Measurements from ENCODE around the gene CHFR. TPM values are rescaled to one million over a fixed set of nuclear protein-coding genes. Genes with fewer than 3 reads are reported as not detected.

CHFR gene
- total and polyA plus RNA-seq, 2 donors (not counting 3 experiments of a cell fraction or from before 2014, with no cell fraction given): 45.4 to 66.5 TPM

DNA sequence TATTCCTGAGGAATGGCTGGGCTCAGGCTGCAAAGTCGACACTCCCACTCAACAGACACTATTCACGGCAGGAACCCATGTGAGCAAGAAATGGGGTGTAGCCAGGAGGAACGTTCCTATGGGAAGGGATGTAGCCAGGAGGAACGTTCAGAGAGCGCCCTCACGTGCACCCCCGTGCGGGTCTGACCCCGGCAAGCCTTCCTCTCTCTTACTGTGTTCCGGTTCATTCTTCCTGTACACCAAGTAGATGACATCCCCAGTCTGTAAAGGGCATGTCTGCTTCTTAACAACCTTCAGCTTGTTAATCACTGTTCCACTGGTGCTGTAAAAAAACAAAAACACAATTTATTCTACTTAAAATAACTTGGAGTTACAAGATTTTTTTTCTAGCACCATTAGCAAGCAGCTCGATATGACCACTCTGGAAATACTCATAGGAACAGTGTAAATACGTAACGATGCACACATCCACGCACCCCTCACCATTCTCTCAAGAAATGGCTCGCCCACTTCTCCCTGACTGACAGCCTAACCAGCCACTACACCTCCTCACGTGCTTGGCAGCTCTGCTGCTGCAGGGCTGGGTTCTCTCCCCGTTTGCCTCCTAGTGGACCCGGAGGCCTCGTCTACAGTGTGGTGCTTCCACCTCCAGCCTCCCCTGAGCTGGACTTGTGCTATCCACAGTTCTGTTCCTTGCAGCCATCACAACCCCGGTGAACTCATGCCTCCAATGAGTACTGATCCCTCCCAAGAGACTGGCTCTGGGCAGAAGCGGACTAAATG lies 15.1 kb downstream of the CHFR start:
- Histone ChIP-seq H2AFZ (ENCODE audit: low read depth, low read length) (no peak overlapping the region), H3K4me2 (ENCODE audit: insufficient read depth, low read length) (no peak overlapping the region), H3K9ac (replicated peaks; ENCODE audit: extremely low read depth, insufficient read depth, low read length) (no peak overlapping the region), H3K9me1 (replicated peaks; ENCODE audit: control insufficient read depth, extremely low read depth, insufficient read depth, low read length) (no peaks in the 10 kb centered on the region), H4K20me1 (replicated peaks; ENCODE audit: control insufficient read depth, extremely low read depth, insufficient read depth, low read length) (no peaks in the 10 kb centered on the region), H3K9me3 (replicated peaks; ENCODE audit: control insufficient read depth, insufficient read depth, low read length) (no peaks in the 10 kb centered on the region), H3K4me1 (ENCODE audit: control insufficient read depth, extremely low read depth, insufficient read depth, low read length) (no peaks in the 10 kb centered on the region), H3K27ac (ENCODE audit: insufficient read depth, low read depth, low read length) (no peak overlapping the region), H3K27me3 (ENCODE audit: control insufficient read depth in 2 of 2, insufficient read depth in 2 of 2, low read length in 2 of 2) (no peaks in the 10 kb centered on the region), H3K36me3 (ENCODE audit: control insufficient read depth in 2 of 2, extremely low read depth in 1 of 2, insufficient read depth in 2 of 2, low read length in 2 of 2) (peaks cover 11 to 41% of the 10 kb centered on the region in 2 experiments), H3K79me2 (ENCODE audit: control insufficient read depth, insufficient read depth, low read length) (peaks cover 3% of the 10 kb centered on the region), H3K4me3 (replicated peaks in 1 of 3; ENCODE audit: insufficient read depth in 1 of 3, low read depth in 1 of 3, low read length in 3 of 3) (no peak overlapping the region)
- ChIA-PET CTCF (no interaction called here), POLR2A (no interaction called here)
- BruUV-seq (replicated peaks): no TSS peak
- FAIRE-seq: no peak
- intact Hi-C loops (cut with micrococcal nuclease): no loop called here
- no peak for DNase-seq (ENCODE audit: low read depth, low spot score)
- dilution Hi-C loops (cut with MboI; ENCODE audit: extremely low pct_ligation_motif_present, low sequenced_read_pairs): no loop called here
- TF ChIP-seq POLR2A (IDR thresholded peaks at IDR 0.05; ENCODE audit: low read depth, low read length) (no peak), GATA2 (IDR thresholded peaks at IDR 0.05; ENCODE audit: insufficient read depth, insufficient read length, low read depth, low read length) (no peak), POLR2AphosphoS5 (IDR thresholded peaks at IDR 0.05; ENCODE audit: insufficient read depth, low read depth, low read length) (no peak), JUN (IDR thresholded peaks at IDR 0.05; ENCODE audit: borderline replicate concordance, insufficient read depth, insufficient read length, low read depth) (no peak), EZH2 (IDR thresholded peaks at IDR 0.05; ENCODE audit: borderline replicate concordance, low read depth, low read length, severe bottlenecking) (no peak), FOS (IDR thresholded peaks at IDR 0.05; ENCODE audit: borderline replicate concordance, insufficient read depth, low read length) (no peak), MYC (IDR thresholded peaks at IDR 0.05; ENCODE audit: low read depth, low read length) (no peak)
- TF ChIP-seq, protein P1, sequence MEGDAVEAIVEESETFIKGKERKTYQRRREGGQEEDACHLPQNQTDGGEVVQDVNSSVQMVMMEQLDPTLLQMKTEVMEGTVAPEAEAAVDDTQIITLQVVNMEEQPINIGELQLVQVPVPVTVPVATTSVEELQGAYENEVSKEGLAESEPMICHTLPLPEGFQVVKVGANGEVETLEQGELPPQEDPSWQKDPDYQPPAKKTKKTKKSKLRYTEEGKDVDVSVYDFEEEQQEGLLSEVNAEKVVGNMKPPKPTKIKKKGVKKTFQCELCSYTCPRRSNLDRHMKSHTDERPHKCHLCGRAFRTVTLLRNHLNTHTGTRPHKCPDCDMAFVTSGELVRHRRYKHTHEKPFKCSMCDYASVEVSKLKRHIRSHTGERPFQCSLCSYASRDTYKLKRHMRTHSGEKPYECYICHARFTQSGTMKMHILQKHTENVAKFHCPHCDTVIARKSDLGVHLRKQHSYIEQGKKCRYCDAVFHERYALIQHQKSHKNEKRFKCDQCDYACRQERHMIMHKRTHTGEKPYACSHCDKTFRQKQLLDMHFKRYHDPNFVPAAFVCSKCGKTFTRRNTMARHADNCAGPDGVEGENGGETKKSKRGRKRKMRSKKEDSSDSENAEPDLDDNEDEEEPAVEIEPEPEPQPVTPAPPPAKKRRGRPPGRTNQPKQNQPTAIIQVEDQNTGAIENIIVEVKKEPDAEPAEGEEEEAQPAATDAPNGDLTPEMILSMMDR (IDR thresholded peaks at IDR 0.05; ENCODE audit: extremely low read depth in 1 of 2, insufficient read depth in 1 of 2, low read depth in 1 of 2, low read length in 2 of 2): no peak
- TF ChIP-seq, protein P2, sequence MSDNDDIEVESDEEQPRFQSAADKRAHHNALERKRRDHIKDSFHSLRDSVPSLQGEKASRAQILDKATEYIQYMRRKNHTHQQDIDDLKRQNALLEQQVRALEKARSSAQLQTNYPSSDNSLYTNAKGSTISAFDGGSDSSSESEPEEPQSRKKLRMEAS (IDR thresholded peaks at IDR 0.05; ENCODE audit: insufficient read depth, insufficient read length): no peak
